ENCODE data around the gene KTN1.
A peak's percentile ranks its signal among the peaks of the same experiment; 100 is the strongest.

KTN1 gene

GRCh38 chr14:55568618-55569017 lies 11.4 kb upstream of the KTN1 start:
- H3K4me3 ChIP-seq (ENCODE audit: low read depth, low read length): no peak overlapping the region
- no peak for DNase-seq (ENCODE audit: low read depth)

GRCh38 chr14:55571125-55571889 lies 8.7 kb upstream of the KTN1 start:
- no peak for DNase-seq (ENCODE audit: low read depth)
- H3K4me3 ChIP-seq (ENCODE audit: low read depth, low read length): no peak overlapping the region

GRCh38 chr14:55572578-55572977 lies 7.4 kb upstream of the KTN1 start:
- no peak overlapping the region for H3K4me3 ChIP-seq (ENCODE audit: low read depth, low read length)
- DNase-seq (ENCODE audit: low read depth): no peak

- DNase-seq (ENCODE audit: low read depth): no peak
Measured at GRCh38 chr14:55574988-55575387, 5.0 kb upstream of the KTN1 start.

GRCh38 chr14:55577229-55577628 lies 2.8 kb upstream of the KTN1 start:
- H3K4me3 ChIP-seq (ENCODE audit: low read depth, low read length): no peak overlapping the region
- DNase-seq (ENCODE audit: low read depth): no peak

More at GRCh38 chr14:55574988-55575387, 5.0 kb upstream of the KTN1 start:
- H3K4me3 ChIP-seq (ENCODE audit: low read depth, low read length): no peak overlapping the region

- no peak overlapping the region for H3K4me3 ChIP-seq (ENCODE audit: low read depth, low read length)
- DNase-seq (ENCODE audit: low read depth): no peak
Measured at GRCh38 chr14:55578511-55578910, 1.5 kb upstream of the KTN1 start.

GRCh38 chr14:55580470-55581341 lies 699 bp downstream of the KTN1 start:
- no peak for DNase-seq (ENCODE audit: low read depth)
- H3K4me3 ChIP-seq (ENCODE audit: low read depth, low read length): peak overlapping the region; percentile 87

- no peak for DNase-seq (ENCODE audit: low read depth)
- peak overlapping the region; percentile 87 for H3K4me3 ChIP-seq (ENCODE audit: low read depth, low read length)
Measured at GRCh38 chr14:55581342-55581771, 1.4 kb downstream of the KTN1 start.

GRCh38 chr14:55582746-55583145 lies 2.7 kb downstream of the KTN1 start:
- no peak overlapping the region for H3K4me3 ChIP-seq (ENCODE audit: low read depth, low read length)
- no peak for DNase-seq (ENCODE audit: low read depth)

- DNase-seq (ENCODE audit: low read depth): no peak
- no peak overlapping the region for H3K4me3 ChIP-seq (ENCODE audit: low read depth, low read length)
Measured at GRCh38 chr14:55583942-55584468, 4.0 kb downstream of the KTN1 start.

GRCh38 chr14:55585854-55586253 lies 5.8 kb downstream of the KTN1 start:
- no peak overlapping the region for H3K4me3 ChIP-seq (ENCODE audit: low read depth, low read length)
- no peak for DNase-seq (ENCODE audit: low read depth)

- DNase-seq (ENCODE audit: low read depth): no peak
- H3K4me3 ChIP-seq (ENCODE audit: low read depth, low read length): no peak overlapping the region
Measured at GRCh38 chr14:55586411-55586810, 6.4 kb downstream of the KTN1 start.

- DNase-seq (ENCODE audit: low read depth): no peak
- no peak overlapping the region for H3K4me3 ChIP-seq (ENCODE audit: low read depth, low read length)
Measured at GRCh38 chr14:55587847-55588246, 7.8 kb downstream of the KTN1 start.

- DNase-seq (ENCODE audit: low read depth): no peak
- H3K4me3 ChIP-seq (ENCODE audit: low read depth, low read length): no peak overlapping the region
Measured at GRCh38 chr14:55588259-55588699, 8.3 kb downstream of the KTN1 start.

GRCh38 chr14:55589171-55589570 lies 9.2 kb downstream of the KTN1 start:
- DNase-seq (ENCODE audit: low read depth): no peak
- no peak overlapping the region for H3K4me3 ChIP-seq (ENCODE audit: low read depth, low read length)

- DNase-seq (ENCODE audit: low read depth): no peak
- H3K4me3 ChIP-seq (ENCODE audit: low read depth, low read length): no peak overlapping the region
Measured at GRCh38 chr14:55592436-55592835, 12.4 kb downstream of the KTN1 start.

- no peak for DNase-seq (ENCODE audit: low read depth)
- H3K4me3 ChIP-seq (ENCODE audit: low read depth, low read length): no peak overlapping the region
Measured at GRCh38 chr14:55593698-55594097, 13.7 kb downstream of the KTN1 start.

GRCh38 chr14:55599250-55599879 lies 19.4 kb downstream of the KTN1 start:
- no peak for DNase-seq (ENCODE audit: low read depth)
- H3K4me3 ChIP-seq (ENCODE audit: low read depth, low read length): no peak overlapping the region

GRCh38 chr14:55600784-55601561 lies 21.0 kb downstream of the KTN1 start:
- no peak overlapping the region for H3K4me3 ChIP-seq (ENCODE audit: low read depth, low read length)
- no peak for DNase-seq (ENCODE audit: low read depth)
